Left lobe of liver (tissue), 2 donors: ENCODE results near the gene PAM. TPM values are rescaled to one million over a fixed set of nuclear protein-coding genes. Genes with fewer than 3 reads are reported as not detected.

Experiments
- ATAC-seq: fragments of 200-7000 bp; cut with Tn5 transposase; one replicate; pipeline ENCODE4 v1.9.1; 2020; ENCODE audit warnings: mild to moderate bottlenecking, moderate library complexity
- DNase-seq: peaks from one replicate; pipeline ENCODE4 v3.0.0-alpha.2; 2020; ENCODE audit warnings: low spot score
- total RNA-seq: library from RNA; stranded (reverse); gene quantifications from one replicate; pipeline ENCODE4 v1.2.1, GENCODE V29; 2021
- donor health status: DM: no; HTN: no; CAD: no; lungs with moderate emphysema.
- donor health status: DM: no; HTN: yes; CAD: no.

Gene PAM
- total RNA-seq, 1 donor from 2014 or later = 15.6 TPM

DNA sequence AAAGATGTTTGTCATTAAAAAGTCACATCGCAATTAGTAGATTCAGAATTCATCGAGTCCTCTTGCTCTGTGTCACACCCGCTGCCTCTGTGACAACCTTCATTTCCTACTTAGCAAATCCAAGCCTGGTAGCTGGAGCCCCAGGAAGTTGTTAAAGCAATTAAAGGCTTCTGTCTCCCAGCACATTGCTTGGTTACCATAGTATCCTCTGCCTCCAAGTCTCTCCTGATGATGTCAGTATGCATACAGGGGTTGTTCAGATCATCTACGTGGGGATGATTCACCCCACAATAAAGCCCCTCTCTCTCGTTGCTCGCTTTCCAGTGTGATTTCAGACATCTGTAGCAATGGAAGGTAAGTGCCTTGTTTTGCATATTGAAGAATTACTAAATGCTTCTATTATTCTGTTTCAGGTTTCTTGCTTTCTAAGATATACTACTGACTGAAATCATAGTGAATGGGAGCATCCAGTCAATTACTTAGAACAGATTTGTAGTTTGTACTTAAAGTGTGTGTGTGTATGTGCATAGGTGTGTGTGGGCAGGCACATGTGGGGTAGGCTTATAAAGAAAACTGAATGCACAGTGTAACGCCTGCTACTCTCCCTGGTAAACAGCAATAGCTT is 52.9 kb downstream of the PAM start:
- DNase-seq (no peak), ATAC-seq (no peak)

DNA sequence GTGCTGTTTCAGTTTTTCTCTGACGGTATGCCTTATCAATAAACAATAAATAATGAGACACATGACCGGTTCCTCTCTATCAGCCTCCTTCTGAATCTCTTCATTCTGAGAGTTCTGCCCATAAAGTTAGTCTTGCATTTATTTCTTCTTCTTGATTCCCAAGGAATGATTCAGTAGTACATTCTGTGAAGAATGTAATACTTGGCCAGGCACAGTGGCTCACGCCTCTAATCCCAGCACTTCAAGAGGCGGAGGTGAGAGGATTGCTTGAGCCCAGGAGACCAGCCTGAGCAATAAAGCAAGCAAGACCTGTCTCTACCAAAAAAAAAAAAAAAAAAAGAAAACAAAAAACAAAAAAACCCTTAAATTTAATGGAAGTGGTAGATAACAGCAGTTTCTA is 53.9 kb downstream of the PAM start:
- DNase-seq (no peak), ATAC-seq (no peak)

DNA sequence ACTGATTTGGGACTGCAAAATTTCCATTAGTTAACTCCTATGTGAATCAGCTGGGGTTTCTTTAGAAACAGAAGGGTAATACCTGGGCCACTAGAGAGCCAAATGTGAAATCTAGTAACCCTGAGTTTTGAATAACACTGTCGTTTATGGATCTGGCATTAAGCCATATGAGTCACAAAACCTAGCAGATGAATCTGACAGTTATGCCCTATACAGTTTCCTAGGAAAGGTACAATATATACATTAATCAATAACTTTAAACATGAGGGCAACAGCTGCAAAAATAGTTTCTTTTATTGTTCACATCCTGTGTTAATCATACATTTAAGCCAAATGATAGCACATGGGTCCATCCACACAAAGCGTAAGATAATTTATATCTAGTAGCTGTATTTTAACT is 56.9 kb downstream of the PAM start:
- DNase-seq (no peak), ATAC-seq (no peak)

- DNase-seq (no peak), ATAC-seq (no peak)
These were observed 58.6 kb downstream of the PAM start for GRCh38 chr5:102813740-102814139.

- no peak for ATAC-seq
- no peak for DNase-seq
These were observed 60.0 kb downstream of the PAM start for GRCh38 chr5:102815084-102815483.

GRCh38 chr5:102815540-102816332 is 60.6 kb downstream of the PAM start:
- DNase-seq (no peak), ATAC-seq (no peak)

GRCh38 chr5:102818345-102818744 is 63.2 kb downstream of the PAM start:
- DNase-seq = no peak
- no peak for ATAC-seq

- ATAC-seq (no peak), DNase-seq (no peak)
These were observed 63.8 kb downstream of the PAM start for GRCh38 chr5:102818934-102819333.

DNA sequence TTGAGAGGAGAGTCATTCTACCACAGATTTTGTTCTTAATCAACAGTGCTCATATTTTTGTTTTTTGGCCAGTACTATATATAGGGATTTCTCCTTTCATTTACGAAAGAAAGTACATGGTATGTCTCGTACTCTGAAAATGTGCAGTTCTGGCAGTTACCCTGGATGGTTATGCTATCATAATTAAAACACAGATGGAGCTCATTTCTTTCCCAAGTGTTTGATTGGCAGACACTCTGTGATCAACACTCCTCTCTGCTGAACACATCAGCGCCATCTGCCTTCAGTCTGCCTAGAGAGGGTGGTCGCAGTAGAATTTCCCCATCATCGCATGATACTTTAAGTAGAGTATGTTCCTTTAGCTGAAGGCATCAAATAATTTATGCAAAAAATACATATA is 64.5 kb downstream of the PAM start:
- ATAC-seq = no peak
- DNase-seq = no peak

DNA sequence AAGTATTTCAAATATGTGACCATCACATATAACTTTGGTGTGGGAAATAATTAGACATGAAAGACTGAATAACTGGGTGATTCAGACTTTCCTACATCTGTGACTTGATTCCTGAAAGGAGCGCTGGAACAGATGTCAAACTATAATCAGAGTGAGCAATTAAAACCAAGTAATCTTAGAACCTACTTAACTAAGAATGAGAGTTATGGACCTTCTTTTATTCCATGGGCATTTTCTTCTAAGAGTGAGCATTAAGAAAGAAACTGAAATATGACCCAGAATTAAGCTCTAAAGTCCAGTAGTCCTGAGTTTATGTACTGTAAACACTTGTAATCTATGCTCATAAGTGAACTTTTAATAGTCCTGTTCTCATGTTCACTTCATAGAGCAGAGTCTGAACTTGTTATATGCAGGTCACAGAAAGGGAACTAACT is 68.4 kb downstream of the PAM start:
- DNase-seq (no peak), ATAC-seq (no peak)

DNA sequence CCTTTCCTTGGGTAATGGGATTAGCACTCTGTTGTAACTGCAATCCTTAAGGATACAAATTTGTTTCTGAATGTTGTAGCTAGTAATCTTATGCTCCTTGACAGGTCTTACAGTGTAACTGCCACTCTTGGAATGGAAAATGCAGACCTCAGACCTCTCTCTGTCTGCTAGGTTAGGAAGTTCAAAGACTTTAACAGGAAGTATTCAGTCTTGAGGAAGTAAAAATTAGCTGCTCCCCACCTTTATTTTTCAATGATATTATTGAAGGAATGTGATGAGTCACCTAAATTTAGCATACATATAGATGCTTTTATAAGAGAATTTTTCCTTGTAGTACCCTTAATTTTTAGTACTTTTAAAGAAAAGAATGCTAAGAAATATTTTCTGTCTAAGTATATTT is 71.5 kb downstream of the PAM start:
- DNase-seq (no peak), ATAC-seq (no peak)

GRCh38 chr5:102830241-102830640 is 75.1 kb downstream of the PAM start:
- DNase-seq (no peak), ATAC-seq (no peak)

DNA sequence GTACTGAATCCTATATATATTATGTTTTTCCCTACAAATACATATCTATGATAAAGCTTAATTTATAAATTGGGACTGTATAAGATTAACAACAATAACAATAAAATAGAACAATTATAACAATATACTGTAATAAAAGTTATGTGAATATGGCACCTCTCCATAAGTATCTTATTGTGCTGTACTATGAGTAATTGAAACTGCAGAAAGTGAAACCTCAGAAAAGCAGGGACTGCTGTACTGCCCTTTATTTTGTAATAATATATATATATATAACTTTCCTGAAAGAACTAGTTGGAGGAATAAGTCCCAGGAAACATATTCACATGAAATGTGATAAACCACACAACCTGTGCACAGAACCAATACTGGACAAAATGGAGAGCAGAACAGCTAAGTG is 77.3 kb downstream of the PAM start:
- ATAC-seq (no peak), DNase-seq (no peak)

- ATAC-seq (no peak), DNase-seq (no peak)
These were observed 78.0 kb downstream of the PAM start for GRCh38 chr5:102833146-102833545.

DNA sequence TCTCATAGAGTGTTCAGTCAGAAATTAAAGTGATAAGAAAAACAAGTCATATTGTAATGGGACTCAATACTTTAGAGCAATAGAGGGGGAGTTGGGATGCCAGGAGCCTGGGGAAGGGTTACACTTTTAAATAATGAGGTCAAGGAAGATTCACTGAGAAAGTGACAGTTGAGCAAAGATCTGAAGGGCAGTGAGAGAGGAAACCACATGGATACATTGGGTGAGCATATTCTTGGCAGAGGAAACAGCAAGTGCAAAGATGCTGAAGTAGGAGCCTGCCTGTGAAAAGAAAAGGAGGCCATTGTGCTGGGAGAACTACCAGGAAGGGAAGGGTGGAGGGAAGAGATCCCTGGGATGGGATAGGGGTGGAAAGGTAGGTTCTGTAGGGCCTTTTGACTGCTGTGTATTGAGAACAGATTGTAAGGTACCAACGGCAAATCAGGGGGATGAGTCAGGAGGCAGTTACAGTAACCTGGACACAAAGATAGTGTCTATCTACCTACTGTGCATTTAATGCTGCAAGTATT is 79.4 kb downstream of the PAM start:
- no peak for ATAC-seq
- DNase-seq = no peak

- ATAC-seq = no peak
- no peak for DNase-seq
These were observed 80.6 kb downstream of the PAM start for GRCh38 chr5:102835717-102836116.

DNA sequence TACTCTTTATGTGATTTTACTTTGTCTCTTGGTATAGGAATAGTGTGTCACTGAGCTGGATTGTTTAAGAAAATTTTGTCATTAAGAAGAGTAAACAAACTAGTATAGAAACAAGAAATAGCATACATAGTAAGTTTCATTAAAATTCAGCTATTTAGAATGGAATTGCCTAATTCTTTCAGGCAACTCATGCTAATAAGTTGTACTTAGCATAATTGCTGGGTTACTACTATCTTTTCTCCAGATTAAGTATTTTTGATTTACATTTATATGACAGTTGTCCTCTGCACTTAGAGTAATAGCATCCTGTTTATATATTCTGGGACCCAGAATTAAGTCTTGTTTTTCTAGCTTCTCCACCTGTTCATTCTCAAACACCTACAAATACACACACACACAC is 85.9 kb downstream of the PAM start:
- DNase-seq = no peak
- no peak for ATAC-seq

DNA sequence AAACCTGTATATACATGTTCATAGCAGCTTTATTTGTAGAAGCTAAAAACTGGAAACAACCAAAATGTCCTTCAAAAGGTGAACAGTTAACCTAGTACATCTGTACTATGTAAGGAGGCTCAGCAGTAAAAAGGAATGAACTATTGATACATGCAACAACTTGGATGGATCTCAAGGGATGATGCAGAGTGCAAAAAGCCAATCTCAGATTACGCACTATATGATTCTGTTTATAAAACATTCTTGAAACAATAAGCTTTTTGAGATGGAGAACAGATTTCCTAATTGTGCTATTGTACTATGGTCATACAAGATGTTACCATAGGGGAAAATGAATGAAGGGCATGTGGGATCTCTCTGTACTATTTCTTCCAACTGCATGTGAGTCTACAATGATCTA is 88.9 kb downstream of the PAM start:
- no peak for ATAC-seq
- no peak for DNase-seq

DNA sequence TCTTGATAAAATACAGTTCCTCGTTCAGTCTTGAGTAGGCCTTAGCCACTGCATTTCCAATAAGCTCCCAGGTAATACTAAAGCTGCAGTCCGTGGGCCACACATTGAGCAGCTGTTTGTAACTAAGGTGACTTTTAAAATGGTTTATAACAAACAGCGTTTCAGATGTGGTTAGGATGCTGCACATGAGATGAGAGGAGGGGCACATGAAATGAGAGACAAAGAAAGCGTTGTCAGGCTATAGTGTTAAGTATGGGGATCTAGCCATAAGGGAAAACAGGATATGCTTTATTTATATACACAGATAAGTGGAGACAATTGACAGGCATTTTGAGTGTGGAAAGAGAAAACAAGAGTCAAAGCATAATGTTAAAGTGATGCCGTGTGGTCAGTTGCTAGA is 89.9 kb downstream of the PAM start:
- ATAC-seq = no peak
- DNase-seq = no peak

- DNase-seq (no peak), ATAC-seq (no peak)
These were observed 95.4 kb downstream of the PAM start for GRCh38 chr5:102850503-102850902.

DNA sequence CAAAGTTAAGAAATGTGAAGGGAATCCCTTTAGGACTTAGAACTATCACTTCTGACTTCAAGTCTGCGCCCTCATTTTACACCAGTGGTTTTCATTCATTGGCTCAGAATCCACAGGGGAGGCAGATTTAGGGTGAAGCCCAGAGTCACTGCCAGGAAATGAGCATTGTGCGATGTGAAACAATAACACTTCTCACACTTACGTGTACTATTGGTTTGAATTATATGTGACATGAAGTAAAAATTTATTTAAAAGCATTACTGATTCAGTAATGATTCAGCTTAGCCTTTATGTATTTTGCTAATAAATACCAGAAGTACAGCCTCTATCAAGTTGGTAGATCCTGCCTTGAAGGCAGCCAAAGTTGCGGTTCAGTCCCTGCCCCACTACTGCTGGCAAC is 98.6 kb downstream of the PAM start:
- no peak for ATAC-seq
- no peak for DNase-seq

DNA sequence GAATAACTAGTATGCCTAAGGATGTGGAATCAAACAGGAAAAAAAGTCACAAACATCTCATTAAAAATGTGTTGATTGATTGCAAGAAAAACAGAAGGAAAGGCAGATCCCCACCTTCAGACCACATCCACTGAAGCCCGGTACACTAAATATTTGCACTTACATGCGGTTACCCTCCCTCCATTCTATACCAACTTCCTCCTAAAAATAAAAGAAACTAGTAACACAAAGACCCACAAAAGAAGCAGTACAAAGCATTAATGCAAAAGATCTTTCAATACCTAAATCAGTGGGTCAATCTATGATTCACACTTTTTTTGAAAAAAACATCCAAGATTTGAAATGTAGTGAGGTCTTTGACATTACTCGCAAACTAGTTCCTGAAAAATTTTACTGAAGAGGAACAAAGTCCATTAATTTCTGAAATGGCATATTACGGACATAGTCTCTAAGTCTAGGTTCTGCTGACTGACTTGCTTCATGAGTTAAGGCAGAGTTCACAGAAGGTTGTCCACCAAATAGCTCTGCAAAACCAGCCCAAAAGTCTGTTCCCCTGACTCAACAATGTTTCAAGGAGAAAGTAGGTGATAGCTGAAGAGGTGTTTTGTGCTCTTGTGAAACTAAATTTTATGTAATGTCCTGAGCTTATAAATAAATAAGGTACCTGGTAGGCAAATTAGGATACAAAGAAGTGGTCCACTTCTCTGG is 100.7 kb downstream of the PAM start:
- ATAC-seq (no peak), DNase-seq (no peak)
